HG03060 (cell line): ENCODE data around the gene HOTAIR.

Experiments used
- ATAC-seq: cut with Tn5 transposase; IDR thresholded peaks from one replicate; pipeline ENCODE4 v1.9.1; 2021; ENCODE audit warnings: low read depth, moderate number of reproducible peaks; ENCODE audit not compliant: unreplicated experiment

HOTAIR gene

DNA sequence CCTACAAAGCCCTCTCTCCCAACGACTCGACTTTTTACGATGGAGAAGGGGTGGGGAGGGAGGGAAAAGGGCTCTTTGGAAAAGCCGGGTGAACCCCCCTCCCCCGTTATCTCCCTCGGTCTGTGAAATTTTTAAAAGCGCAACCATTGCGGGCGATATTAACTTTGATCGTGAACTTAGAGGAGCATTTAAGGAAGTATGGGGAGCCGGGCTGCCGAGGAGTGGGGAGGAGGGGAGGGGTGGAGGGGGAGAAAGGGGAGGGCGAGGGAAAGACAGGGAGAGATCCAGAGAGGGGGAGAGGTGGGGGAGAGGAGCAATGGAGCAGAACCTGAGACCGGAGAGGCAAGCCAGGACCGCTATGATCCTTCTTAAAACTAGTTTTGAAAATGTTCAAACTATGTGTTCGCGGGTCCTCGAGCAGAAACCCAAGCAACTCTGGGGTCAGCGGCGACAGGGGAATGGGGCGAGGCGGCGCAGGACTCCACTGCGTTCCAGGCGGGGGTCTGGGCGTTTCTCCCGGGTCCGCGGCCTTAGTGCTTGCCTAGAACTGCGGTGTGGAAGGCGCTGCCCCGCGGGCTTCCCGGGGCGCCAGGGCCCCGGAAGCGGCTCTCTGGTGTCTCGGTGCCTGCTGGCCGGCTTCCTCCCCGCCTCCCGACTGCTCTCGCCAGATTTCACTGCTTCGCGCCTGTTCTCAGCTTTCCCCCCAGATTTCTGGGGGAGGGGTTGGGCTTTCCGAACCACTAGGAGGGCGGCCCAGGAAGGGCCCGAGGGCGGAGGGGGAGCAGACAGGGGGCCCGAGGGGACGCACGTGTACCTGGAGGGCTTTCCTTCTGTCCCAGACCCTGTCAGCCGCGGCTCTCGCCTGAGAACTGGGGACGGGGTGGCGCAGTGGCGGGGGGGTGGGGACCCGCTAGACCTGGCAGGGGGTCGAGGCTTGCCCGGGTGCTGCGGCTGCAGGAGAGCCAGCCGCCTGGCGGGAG lies at the start of gene HOTAIR:
Gene HOTAIR (minus strand): TSS at position 871 of the 980 bp plus-strand sequence.
- no peak for ATAC-seq

DNA sequence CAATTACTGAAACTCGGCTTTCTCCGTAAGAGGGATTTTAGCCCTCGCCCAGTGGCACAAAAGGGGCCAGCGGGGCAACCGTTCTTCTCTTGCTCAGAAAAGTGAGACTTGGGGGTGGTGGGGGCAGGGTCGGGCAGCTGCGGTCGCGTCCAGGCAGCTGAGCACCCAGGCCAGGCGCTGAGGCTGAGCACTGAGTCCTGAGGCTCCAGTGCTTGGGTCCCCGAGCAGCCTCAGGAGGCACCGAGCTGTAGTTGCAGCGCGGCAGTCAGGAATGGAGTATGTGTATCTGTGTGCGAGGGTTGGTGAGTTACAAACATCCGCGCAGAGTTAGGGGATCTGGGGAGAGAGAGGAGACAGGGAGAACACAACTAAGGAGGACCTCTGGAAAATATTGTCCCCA lies 49.4 kb upstream of the HOTAIR start:
- no peak for ATAC-seq

DNA sequence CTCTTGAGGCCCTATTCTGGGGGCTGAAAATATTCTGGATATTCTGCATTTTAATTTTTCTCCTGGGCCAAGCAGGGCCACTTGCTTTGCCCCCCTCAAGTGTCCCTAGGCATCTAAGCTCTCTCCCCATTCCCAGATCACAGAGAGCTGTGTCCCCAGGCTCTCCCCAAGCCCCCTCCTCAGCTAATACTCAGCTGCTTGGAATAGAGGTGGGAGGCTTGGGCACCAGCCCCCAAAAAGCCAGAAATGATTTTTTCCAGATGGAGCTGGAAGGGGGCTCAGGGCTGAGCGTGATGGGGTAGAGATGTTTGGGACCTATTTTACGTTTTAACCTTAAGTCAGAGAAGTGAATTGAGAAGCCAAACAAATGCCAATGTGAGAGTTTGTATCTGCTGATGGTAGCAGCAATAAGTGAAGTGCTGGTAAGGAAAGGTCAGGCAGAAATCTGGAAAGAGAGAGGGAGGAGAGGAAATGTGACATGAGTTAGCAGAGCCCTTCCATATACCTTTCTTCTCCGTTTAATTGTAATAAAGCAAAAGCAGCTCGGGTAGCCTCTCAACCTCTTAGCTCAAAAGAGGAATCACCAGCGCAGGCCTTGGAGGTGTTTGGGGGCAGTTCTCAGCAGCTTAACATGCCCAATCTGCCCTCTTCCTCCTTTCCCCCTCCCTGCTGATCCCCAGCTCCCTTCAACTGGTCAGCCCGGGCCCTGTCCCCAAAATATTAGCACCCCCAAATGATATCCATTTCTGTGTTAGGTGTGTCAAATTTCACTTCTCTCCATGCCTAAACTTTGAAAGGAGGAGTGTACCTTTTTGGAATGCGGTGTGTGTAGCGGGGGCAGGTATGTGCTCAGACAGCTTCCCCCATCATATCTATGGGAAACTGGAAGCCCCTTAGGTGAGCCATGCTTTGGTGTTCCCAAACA lies 48.5 kb upstream of the HOTAIR start:
- ATAC-seq: no peak

DNA sequence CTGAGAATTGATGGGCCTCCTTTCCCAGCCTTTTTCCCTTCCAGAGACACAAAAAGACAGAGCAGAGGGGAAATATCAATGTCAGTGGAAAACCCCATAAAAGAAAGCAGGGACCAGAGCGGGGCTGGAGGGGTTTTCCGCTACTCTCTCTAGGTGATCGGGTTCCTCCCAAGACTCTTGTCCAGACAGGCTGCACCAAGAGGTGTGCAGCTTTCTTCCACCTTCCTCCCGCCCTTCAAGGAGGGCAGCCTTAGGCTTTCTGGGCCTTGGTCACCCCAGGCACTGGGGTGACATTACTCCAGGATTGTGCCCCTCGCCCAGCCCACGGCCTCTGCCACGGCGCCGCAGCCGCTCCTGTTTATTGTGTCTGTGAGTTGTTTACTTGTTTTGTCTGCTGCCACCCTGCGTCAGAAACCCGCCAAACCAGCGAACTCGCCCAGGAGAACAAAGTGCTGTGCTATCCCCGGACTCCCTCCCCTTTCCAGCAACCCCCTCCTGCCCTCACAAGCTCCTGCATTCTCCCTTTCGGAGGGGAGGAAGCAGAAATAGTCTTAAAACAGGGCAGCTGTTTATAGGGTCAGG lies 46.8 kb upstream of the HOTAIR start:
- ATAC-seq: no peak

DNA sequence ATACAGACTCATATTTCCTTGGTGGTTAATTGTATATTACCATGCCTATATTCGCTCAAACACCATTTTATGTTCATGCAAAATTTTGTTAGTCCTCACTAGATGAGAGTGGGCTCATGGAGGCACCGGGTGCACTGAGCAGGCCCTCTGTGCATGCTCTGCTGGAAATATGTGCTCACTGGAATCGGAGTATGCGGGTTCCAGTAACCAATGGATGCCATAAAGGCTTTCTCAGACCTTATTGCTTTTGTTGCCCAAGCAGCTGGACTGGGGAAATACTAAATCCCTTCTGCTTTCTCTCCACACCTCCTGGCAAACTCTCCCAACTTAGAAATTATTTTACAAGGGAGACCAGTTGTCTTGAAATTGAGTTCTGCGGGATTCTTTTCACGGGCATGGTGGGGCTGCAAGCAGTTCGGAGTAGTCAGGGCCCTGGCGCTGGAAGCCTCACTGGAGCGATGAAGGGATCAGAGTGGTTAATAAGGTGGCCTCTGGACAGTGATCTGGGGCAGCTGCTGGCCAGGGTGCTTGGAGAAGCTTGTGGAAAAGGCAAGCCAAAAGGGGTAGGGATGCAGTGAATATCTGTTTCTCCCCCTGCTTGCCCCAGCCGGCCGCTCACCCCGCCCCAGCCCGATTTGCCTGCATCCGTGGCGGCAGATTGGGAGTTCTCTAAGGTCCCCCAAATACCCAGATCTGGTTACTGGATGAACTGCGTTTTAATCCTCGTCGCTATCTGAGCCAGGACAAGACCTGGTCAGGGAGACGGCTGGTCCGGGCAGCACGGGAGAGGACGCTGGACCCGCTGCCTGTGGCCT lies 46.0 kb upstream of the HOTAIR start:
- ATAC-seq: no peak

DNA sequence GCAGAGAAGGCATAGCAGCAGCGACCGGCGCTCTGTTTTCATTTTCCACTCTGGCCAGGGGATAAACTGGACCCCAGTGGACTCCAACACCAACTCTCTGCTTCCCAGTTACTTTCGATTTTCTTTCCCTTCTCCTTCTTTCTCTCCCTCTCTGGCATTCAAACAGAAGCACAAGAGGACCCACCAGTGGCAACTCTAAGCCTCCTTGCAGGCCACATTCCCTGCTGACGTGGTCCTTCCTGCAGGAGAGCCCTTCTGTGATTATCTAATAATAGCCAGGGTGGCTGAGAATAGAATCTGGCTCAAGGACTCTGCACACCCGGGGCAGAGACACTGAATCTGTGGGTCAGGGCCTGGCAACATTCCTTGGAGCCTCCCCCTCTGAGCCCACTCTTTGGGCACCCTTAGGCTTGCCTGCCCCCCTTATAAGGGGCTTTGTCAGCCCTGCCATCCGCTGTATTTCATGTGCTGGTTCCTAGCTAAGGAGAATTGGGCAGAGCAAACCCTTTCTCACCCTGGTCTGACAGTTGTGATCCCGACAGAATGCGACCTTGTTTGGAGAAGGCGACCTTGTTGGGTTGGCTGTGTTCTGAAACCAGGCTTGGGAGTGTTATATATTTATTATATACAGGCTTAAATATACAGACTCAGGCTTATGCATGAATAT lies 45.3 kb upstream of the HOTAIR start:
- no peak for ATAC-seq

DNA sequence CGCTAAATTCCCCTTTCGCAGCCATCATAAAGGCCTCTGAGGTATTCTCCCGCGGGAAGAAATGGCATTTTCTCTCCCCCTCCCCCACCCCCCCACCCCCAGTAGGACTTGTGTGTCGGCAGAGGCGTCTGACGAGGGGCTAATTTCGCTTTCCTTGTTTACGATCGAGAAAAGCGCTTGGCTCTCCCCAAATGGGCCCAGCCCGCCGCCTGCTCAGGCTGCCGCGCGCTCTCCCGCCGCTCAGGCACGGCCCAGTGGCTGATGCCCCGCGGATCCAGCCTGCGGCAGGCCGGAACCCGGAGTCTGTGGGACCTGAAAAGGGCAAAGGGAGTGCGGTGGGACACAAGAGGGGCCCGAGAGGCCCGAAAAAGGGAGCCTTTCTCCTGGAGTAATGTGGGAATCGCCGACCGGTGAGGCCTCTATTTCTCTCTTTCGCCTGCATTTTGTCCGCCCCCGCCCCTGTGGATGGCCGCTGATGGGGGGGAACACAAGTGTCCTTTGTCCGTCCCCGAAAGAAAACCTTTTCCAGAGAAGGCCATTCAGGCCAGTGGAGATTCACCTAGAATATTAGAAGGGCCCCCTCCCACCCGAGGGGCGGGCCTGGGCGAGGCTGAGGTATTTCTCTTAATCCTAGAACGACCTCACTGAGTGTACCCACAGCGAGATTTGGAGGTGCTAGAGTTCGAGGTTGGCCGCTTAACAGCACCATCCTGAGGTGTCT lies 44.5 kb upstream of the HOTAIR start:
- no peak for ATAC-seq

DNA sequence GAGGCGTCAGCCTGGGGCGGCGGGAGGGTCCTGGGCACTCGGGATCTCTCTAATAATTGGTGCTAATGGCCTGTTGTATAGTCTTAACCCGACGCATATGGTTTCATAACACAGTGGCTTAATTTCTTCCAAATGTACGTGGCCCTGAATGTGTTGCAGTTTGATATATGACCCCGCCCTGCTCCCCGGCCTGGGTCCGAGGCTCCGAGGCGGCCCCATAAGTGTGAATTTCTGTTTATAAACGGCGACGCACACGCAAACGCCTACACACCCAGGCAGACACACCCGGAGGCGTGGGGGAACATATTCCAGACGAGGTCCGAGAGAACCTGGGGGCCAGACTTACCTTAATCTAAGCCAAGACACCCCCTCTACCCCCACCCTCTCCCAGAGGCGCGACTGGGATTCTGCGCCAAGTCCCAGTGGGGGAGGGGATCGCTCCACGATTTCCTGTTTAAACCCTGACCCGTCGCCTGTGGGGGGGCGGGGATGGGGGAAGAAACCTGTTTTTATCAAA lies 43.8 kb upstream of the HOTAIR start:
- ATAC-seq: no peak

DNA sequence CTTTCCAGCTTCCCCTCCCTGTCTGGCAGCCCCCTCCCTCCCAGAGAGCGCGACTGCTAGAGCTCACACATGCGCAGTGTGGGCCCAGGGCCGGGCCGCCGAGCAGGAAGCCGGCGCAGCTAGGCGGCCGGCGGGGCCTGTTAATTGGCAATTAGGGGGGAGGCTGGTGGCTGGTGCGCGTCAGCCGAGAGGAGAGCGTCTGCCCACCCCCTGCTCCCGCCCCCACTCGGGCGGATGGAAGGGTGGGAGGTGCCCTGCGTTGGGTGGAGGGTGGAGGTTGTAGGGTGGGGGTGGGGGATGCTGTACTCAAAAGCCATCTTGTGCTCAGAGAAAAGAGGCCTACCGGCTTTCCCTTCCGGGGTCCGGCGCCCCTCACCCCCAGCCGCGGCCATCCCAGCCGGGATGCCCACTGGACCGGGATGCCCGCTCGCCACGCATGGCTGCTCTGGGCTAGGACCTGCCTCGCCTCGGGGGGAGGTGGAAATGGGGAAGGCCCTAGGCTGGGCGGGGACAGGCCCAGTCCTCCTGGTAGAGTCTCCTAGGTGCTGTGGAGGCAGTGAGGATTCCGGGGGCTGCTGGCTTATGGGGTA lies 43.2 kb upstream of the HOTAIR start:
- ATAC-seq: no peak

DNA sequence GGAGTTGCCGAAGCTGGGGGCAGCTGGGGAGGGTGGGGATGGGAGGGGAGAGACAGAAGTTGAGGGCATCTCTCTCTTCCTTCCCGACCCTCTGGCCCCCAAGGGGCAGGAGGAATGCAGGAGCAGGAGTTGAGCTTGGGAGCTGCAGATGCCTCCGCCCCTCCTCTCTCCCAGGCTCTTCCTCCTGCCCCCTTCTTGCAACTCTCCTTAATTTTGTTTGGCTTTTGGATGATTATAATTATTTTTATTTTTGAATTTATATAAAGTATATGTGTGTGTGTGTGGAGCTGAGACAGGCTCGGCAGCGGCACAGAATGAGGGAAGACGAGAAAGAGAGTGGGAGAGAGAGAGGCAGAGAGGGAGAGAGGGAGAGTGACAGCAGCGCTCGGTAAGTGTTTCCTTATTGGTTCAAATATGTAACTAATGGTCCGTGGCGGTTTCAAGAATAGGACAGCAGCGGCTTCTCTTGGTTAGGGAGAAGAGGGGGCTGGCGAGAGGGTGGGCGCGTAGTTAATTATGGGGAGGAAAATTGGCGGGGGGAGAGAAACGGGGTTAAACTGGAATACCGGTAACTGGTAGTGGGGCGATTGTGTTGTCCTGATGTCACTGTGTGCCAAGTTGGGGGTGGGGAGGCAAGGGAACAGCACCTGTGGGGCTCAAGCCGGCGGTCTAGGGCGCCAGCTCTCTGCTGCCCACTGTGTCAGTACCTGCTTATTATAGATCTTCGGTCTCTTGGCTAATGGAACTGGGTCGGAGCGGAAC lies 42.5 kb upstream of the HOTAIR start:
- no peak for ATAC-seq

DNA sequence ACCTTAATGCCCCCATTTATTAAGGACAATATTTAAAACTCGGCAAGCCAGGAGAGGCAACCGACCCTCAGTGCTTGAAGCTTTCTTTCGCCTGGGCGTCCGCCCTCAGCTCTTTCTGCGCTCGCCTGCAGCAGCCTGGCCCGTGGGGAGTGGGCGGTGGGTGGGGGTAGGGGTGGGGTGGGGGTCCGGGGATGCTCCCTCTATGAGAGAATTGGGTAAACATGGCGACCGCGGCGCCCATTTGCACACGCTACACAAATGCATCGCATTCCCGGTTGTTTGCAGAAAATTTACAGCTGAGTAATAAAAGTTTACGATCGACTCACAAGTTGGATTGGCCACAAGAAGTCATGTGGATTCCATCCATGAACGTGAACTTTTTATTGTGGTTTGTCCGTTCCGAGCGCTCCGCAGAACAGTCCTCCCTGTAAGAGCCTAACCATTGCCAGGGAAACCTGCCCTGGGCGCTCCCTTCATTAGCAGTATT lies 41.8 kb upstream of the HOTAIR start:
- no peak for ATAC-seq

DNA sequence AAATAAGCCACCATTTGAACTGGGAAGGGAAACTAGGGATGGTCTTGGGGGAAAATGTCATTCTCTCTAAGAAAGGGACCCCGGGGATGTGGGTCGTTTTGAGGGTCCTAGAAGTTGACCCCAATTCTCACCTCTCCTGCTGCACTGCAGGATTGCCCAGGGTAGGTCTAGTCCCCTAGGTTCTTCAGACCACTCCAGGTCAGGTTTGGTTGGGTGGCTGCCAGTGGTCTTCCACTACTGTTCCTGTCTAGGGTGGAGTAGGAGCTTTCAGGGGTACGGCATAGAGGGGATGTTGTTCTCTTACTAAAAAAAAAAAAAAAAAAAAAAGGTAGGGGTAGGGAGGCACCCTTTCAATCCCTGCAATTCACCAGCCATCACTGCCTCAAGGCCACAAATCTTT lies 41.3 kb upstream of the HOTAIR start:
- ATAC-seq: no peak

DNA sequence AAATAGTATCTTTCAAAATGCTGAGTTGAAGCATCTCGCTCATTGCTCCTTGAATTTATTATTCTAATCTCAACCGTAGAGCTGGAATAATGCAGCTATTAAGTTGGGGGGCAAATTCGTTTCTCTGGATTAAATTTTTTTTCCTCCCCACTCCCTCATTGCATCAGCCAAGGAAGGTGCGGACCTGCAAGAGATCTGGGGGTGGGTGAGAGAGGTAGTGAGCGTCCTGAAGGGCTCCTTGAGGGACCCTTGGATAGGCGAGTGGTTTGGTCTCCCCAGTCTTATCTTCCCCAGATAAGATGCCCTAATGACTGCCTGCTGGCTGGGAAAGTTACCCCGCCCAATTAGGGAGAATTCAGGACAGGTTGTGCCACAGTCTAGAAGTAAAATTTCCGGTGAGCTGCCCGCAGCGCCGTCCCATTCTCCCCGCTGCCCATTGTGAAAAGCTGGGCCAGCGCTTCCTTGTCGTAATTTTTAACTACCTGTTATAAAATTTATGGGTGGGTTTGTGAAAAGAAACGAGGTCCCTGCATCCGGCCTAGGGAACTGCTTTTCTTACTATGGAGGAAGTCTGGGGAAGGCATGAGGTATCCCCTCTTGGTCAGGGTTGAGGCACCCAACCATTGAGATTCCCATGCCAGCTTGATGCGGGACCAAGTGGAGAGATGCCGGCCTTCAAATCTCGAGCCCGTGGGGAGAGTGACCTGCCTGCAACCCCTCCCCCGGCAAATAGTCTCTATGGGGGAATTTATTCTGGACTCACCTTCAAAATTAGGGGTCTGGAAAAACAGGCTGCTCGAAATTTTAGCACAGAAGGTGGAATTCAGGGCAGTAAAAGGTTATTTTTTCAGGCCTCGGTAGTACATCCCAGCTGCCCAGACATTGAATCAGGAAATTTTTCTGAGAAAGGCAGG lies 40.5 kb upstream of the HOTAIR start:
- ATAC-seq: no peak

DNA sequence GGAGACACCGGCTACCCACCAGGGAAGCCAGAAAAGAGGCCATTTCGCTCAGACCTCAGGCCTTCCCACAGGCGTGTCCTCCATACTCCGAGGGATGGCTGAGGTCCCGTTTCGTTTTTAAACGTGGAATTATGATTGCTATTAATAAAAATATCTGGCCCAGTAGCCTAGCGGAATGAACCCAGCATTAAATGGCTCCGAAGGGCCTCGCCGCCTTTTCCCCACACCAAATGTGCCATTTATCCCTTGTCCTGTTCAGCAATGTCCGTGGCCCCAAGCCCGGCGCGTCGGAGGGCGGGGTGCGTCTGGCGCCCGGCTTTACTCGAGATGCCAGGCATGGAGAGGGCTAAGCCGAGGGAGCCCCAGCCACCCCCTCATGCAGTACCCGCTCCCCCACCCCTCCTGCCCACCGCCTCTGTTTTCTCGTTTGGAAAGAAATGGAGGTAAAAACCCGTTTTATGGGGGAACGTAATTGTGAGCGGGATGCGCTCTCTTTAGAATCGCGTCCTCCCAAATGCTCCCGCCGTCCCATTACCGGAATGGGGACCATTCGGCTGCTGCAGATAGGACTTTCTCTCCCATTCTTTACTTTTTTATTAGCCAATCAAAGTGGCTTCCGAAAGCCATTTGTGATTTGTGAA lies 39.7 kb upstream of the HOTAIR start:
- ATAC-seq: no peak

DNA sequence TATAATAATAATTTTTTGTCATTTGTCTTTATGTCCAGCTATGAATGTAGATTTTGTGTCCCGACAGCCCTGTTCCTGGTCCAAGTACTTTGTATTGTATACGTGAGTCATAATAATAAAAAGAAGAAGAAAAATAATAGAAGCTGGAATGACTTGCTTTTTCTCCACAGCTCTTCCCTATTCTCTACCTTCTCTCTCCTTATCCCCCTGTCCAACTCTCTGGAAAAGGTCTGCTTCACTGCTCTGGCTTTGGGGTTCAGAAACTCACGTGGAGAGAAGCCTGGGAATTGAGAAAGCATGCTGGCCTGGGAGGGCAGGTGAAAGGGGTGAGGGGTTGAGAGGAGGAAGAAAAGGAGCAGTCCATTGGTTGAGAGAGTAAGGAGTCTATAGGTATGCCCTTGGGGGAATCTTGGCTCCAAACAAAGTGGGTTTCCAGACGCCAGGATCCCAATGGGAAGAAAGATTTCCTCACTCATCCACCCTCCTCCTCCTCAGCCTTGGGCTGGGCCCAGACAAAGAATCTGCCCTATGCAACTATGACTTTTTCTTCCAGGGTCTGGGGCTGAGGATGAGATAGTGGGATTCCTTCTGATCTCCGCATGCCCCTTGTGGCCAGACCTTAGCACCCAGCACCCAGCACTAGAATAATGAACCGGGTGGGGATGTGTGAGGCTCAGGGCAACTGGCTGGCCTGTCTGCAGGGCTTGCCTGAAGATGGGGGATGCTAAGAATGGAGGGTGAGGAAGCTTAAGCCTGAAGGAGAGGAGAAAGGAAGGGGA lies 38.1 kb upstream of the HOTAIR start:
- ATAC-seq: no peak
